Right renal cortex interstitium (tissue), 3 donors: Measurements from ENCODE around the gene ST3GAL3. TPM values are rescaled to one million over a fixed set of nuclear protein-coding genes. Genes with fewer than 3 reads are reported as not detected.

Experiments used
- DNase-seq, 3 donors: peaks; one replicate each; pipeline ENCODE4 v3.0.0-alpha.2; 2013; ENCODE audit warnings: low read depth in 3 of 3, low spot score in 2 of 3
- polyA plus RNA-seq, 3 donors: library from polyadenylated mRNA; unstranded; fragments of 120-200 nt; gene quantifications; one replicate each; pipeline ENCODE4 v1.2.1, GENCODE V29; 2013; ENCODE audit not compliant: insufficient read length in 3 of 3

ST3GAL3 gene
- polyA plus RNA-seq, 3 donors: 17.6 to 21.6 (median 19.5) TPM

GRCh38 chr1:43902058-43902831 lies 194.9 kb downstream of the ST3GAL3 start:
- DNase-seq: no peak

GRCh38 chr1:43904660-43905551 lies 197.6 kb downstream of the ST3GAL3 start:
- no peak for DNase-seq

GRCh38 chr1:43908226-43908625 lies 200.9 kb downstream of the ST3GAL3 start:
- DNase-seq: no peak

DNA sequence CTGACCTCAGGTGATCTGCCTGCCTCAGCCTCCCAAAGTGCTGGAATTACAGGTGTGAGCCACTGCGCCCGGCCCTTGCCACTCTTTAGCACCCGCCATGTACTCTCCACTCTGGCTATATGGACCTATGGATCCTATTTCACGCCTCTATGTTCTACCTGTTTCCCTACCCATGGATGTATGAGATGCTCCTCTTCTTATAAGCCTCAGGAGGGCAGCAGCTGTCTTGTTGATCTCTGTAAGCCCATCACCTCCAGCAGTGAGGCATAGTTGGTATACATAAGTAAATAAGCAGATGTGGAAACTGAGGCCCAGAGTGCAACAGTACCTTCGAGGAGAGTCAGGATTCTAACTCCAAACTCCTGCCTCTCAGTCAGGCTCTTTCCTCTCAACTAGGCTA lies 201.5 kb downstream of the ST3GAL3 start:
- DNase-seq: no peak

DNA sequence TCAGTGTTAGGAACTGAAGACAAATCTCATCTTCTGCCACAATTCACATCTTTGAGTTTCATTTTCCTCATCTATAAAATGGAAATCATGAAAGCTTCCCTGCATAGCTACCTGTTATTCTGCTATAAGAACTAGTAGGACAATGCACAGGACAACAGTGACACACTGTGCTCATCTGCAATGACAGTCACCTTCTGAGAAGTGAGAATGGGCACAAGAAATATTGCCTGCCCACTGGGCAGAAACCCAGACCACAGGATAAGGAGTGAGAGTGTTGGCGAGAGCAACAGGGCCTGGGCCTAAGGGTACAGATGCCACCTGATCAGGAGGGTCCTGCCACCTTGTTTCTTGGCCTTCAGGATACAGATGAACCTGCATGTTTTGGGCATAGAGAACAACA lies 203.0 kb downstream of the ST3GAL3 start:
- no peak for DNase-seq

DNA sequence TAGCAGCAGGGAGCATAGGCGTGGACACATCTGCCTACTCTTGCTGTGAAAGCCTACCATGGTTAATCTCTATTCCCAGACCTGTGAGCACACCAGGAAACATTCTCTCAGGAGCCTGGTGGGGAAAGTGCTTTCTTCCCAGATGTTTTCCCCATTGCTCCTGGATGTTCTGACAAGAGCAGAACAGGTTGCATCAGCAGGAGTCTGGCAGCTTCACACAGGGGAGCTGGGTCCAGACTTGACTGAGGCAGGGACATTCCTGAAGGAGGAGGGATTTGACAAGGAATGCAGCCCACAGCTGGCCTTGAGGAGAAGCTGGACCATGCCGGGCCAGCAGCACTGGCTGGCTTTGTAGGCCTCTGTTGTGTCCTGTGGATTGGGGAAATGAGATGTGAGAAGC lies 205.3 kb downstream of the ST3GAL3 start:
- DNase-seq: no peak

DNA sequence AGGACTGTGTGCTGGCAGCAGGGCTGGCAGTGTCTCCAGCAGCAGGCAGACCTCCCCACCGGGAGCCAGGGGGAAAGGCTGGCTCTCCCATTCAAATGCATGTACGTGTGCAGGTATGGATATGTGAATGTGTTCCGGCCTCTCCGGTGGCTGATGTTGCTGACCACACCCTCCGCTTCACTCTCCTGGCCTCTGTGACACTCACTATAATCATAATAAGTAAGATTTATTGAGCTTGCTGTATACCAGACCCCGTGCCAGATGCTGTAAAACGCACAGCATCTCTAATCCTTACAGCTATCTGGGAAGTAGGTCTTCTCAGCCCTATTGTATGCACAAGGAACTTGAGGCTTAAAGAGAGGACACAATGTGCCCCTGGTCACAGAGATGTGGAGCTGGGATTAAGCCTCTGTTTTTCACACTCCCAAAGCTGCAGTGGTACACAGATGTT lies 205.7 kb downstream of the ST3GAL3 start:
- no peak for DNase-seq

- DNase-seq: no peak
Measured at GRCh38 chr1:43913666-43914360, 206.5 kb downstream of the ST3GAL3 start.

DNA sequence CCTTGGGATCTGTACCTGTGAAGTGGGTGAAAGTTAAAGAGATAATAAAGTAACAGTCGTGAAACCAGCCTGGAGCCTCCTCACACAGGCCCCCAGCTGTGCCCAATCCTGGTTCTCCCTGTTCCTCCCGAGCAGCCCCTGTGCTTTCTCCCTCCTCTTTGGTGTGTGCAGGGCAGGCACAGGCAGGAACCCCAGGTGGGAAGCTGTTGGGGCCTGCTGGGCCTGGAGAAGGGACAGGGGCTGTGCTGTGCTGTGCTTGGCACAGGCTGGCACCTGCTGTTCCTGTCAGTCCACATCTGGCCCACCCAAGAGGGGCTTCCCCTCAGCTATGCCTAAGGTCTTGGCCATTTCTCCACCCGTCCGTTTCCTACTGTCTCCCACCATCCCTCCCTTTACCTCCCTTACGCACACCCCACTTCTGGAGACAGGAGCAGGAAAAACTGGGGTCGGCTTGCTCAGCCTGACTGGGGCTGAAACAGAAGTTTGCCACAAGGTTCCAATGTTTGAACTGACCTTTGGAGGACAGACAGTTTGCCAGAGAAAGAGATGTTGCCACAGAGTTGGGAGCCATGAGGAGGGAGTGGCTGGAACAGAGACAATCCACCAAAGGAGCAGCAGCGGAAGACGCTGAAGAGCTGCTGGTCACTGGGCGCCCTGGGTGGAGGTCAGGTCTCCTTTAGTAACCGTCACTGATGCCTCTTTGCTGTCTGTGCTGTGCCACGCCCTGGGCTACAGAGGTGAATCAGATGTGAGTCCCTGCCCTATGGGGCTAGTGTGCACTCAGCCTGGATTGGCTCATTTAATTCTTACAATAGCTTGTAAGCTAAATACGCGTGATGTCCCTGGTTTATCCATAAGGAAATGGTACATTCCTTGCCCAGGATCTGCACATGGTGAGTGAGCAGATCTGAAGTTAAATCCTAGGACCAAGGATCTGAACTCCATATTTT lies 207.5 kb downstream of the ST3GAL3 start:
- no peak for DNase-seq

GRCh38 chr1:43919906-43920305 lies 212.6 kb downstream of the ST3GAL3 start:
- DNase-seq: no peak

- no peak for DNase-seq
Measured at GRCh38 chr1:43921022-43921421, 213.7 kb downstream of the ST3GAL3 start.

DNA sequence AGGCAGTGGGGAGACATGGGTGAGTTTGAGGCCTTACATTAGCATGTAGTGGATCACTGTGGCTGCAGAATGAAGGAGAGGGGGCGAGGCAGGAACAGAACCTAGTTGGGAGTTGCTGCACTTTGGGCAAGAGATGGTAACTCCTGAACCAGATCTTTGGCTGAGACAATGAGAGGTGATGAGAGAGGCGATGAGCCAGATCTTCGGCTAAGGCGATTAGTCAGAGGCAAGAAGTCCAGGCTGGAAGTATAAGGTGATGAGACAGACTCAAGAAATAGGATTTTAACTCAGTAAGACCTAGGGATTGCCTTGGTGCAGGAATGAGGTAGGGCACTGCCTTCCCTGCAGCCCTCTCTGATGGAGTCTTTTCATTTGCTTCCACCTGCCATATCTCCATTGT lies 217.2 kb downstream of the ST3GAL3 start:
- no peak for DNase-seq

GRCh38 chr1:43925846-43926245 lies 218.5 kb downstream of the ST3GAL3 start:
- no peak for DNase-seq

GRCh38 chr1:43930168-43930948 lies 223.0 kb downstream of the ST3GAL3 start:
- DNase-seq: no peak

DNA sequence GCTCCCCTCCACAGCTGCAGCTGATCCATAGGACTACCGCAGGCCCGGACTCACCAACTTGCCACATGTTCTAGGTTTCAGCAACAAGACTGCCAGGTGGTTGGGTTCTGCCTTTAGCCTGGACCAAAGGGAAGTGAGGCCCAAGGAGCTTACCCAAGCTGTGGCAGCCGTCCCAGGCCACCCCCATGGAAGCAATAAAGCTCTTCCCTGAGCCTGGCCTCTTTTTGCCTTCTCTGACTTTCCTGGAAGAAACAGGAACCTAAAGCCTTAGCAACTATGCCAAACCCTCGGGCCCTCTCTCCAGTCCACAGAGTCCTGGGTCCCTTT lies 223.6 kb downstream of the ST3GAL3 start:
- DNase-seq: no peak

- DNase-seq: no peak
Measured at GRCh38 chr1:43931711-43932660, 224.7 kb downstream of the ST3GAL3 start.

GRCh38 chr1:43932786-43933385 lies 225.6 kb downstream of the ST3GAL3 start:
- no peak for DNase-seq
